Naive B cell (primary cell): ENCODE measurements around the gene MINK1. TPM values are rescaled to one million over a fixed set of nuclear protein-coding genes. Genes with fewer than 3 reads are reported as not detected.
"Not testable (repeated sequence)": the region's sequence is repeated elsewhere in the genome, so short reads cannot be mapped to it uniquely, and the experiment has no call there.

Experiments used
- ATAC-seq, 2 donors: fragments of 150-1000 bp; cut with Tn5 transposase; 2 replicates each; pipeline ENCODE4 v1.10.0; 2021; ENCODE audit warnings: low read depth in 2 of 2, mild to moderate bottlenecking in 2 of 2, moderate library complexity in 2 of 2
- DNase-seq: peaks from one replicate; pipeline ENCODE4 v3.0.0; 2022
- H3K27ac Mint-ChIP-seq, 6 donors: one replicate each; pipeline ENCODE4 v1.8.0; 2020 to 2022; ENCODE audit warnings: mild to moderate bottlenecking in 6 of 6, mixed read lengths in 6 of 6, moderate library complexity in 5 of 6, inconsistent platforms in 2 of 6
- H3K27me3 Mint-ChIP-seq, 3 donors: one replicate each; pipeline ENCODE4 v1.8.0; 2021 to 2022; ENCODE audit warnings: mixed read lengths in 3 of 3, mild to moderate bottlenecking in 1 of 3
- H3K36me3 Mint-ChIP-seq, 2 donors: one replicate each; pipeline ENCODE4 v1.8.0; 2020 to 2022; ENCODE audit warnings: mixed read lengths in 2 of 2, inconsistent platforms in 1 of 2, mild to moderate bottlenecking in 1 of 2
- H3K4me1 Mint-ChIP-seq, 3 donors: one replicate each; pipeline ENCODE4 v1.8.0; 2020 to 2022; ENCODE audit warnings: mixed read lengths in 3 of 3, inconsistent platforms in 1 of 3, mild to moderate bottlenecking in 1 of 3, moderate library complexity in 1 of 3
- H3K4me3 Mint-ChIP-seq, 8 donors: one replicate each; pipeline ENCODE4 v1.8.0; 2020 to 2022; ENCODE audit warnings: mild to moderate bottlenecking in 8 of 8, mixed read lengths in 8 of 8, moderate library complexity in 8 of 8, inconsistent platforms in 2 of 8
- H3K9me3 Mint-ChIP-seq, 7 donors: one replicate each; pipeline ENCODE4 v1.8.0; 2020 to 2022; ENCODE audit warnings: mixed read lengths in 7 of 7, mild to moderate bottlenecking in 5 of 7, inconsistent platforms in 2 of 7, moderate library complexity in 1 of 7
- polyA plus RNA-seq, 6 donors: library from polyadenylated mRNA; unstranded; fragments of 300-500 nt; fragmentation: Illumina TruSeq; gene quantifications; one replicate each; pipeline ENCODE4 v1.2.3, GENCODE V29; 2021; ENCODE audit warnings: low read depth in 6 of 6

MINK1 gene
- polyA plus RNA-seq, 6 donors from 2014 or later = 1.1 to 13.6 (median 6.6) TPM

DNA sequence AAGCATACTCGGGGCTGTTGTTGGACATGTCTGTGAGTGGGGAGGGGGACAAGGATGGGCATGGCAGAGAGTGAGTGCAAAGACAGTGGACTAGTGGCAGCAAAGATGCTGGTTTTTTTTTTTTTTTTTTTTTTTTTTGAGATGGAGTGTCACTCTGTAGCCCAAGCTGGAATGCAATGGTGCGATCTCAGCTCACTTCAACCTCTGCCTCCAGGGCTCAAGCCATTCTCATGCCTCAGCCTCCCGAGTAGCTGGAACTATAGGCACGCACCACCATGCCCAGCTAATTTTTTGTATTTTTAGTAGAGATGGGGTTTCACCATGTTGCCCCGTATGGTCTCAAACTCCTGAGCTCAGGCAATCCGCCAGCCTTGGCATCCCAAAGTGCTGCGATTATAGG is 24.2 kb downstream of the MINK1 start:
- not testable (repeated sequence) for H3K27ac Mint-ChIP-seq, H3K27me3 Mint-ChIP-seq, H3K9me3 Mint-ChIP-seq, ATAC-seq, DNase-seq, H3K4me3 Mint-ChIP-seq
- peaks cover 16 to 32% (median 24%) of the 10 kb centered on the region in 3 donors for H3K4me1 Mint-ChIP-seq
- H3K36me3 Mint-ChIP-seq = peaks cover 8 to 18% of the 10 kb centered on the region in 2 donors

DNA sequence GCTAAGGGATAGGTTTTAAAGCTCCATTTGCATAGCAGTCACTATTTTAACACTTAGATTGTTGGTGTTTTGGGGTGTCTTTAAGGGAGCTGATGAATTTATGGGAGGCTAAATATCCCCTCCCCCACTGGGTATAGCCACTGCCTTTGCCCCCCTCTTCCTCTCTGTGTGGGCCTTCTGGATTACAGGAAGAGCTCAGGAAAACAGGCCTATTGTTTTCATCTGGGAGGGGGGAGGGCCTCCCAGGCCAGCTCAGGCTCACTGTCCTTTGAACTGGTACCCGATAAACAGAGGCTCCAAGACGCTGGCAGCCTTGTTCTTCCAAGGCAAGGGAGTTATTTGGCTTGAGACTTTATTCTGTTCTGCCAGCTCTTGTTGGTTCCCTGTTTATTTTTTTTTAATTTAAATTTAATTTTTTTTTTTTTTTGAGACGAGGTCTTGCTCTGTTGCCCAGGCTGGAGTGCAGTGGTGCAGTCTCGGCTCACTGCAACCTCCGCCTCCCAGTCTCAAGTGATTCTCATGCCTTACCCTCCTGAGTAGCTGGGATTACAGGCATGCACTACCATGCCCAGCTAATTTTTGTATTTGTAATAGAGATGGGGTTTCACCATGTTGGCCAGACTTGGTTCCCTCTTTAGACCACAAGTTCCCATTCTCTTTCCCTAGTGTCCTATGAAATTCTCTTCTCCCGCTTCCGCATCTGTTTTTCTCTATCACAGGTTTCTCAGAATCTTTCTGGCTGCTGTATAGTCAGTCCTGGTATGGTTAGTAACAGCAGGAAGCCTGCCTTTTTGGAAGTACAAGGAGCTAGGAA is 25.1 kb downstream of the MINK1 start:
- Mint-ChIP-seq H3K9me3 (no peaks in the 10 kb centered on the region), H3K4me1 (peaks cover 19 to 31% (median 22%) of the 10 kb centered on the region in 3 donors)

DNA sequence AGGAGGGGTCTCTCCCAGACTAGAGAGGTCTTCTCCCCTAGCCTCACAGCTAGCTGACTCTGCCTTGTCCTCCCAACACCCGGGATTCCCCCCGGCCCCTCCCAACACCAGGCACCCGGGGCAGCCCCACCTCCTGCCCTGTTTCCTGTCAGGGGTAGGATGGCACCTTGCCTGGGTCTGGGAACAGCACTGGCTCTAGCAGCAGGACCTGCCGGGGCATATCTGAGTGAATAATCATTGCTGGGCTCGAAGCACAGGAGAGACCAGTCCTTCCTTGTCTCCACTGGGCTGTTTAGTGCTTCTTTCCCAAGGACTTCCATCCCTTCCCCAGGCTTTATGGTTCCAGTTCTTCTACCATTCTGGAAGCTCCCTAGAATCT is 25.7 kb downstream of the MINK1 start:
- DNase-seq = no peak
- no peaks in the 10 kb centered on the region for H3K9me3 Mint-ChIP-seq
- peaks cover 21 to 31% (median 22%) of the 10 kb centered on the region in 3 donors for H3K4me1 Mint-ChIP-seq
- H3K36me3 Mint-ChIP-seq = peaks cover 8 to 16% of the 10 kb centered on the region in 2 donors
- H3K27ac Mint-ChIP-seq = no peak overlapping the region
- no peak for ATAC-seq
- H3K4me3 Mint-ChIP-seq = no peak overlapping the region
- no peaks in the 10 kb centered on the region for H3K27me3 Mint-ChIP-seq

More for the DNA sequence above, 25.1 kb downstream of the MINK1 start:
- H3K36me3 Mint-ChIP-seq = peaks cover 8 to 16% of the 10 kb centered on the region in 2 donors
- H3K27me3 Mint-ChIP-seq = no peaks in the 10 kb centered on the region
- DNase-seq (no peak), ATAC-seq (no peak)
- H3K27ac Mint-ChIP-seq = peak overlapping the region in 1 of 6 donors; percentile 44
- H3K4me3 Mint-ChIP-seq = peak overlapping the region in 1 of 8 donors; percentile 4

DNA sequence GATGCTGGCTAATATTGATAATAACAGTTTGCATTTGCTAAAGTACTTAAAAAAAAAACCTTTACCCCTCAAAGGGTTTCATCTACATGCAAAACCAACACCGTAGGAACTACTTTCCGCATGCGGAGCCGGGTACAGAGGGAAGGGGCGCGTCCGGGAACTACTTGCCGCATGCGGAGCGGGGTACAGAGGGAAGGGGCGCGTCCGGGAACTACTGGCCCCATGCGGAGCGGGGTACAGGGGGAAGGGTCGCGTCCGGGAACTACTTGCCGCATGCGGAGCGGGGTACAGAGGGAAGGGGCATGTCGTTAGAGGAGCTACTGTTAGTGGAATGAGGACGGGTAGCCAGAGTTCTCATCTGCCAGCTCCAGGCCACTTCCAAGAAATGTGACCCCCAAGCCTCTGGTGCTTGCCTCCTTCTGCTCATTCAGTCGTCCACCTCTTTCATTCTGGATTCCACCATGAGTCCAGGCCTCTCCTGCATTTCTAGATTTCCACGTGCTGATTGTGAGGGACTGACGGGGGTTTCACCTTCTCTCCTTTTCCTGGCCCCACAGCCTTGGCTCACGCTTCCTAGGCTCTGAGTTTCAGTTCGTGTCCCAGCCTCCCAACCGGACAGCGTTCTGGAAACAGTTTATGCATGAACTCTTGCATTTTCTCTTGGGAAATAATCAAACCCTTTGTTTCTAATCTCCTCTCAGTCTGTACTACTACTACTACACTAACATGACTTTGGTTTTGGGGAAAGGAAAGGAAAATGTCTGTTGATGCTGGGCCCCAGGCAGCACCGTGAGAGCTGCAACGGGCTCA is 26.9 kb downstream of the MINK1 start:
- H3K9me3 Mint-ChIP-seq = no peaks in the 10 kb centered on the region
- H3K36me3 Mint-ChIP-seq = peaks cover 4 to 7% of the 10 kb centered on the region in 2 donors
- H3K27ac Mint-ChIP-seq = peak overlapping the region in 1 of 6 donors; percentile 83
- DNase-seq = no peak
- no peak for ATAC-seq
- no peak overlapping the region for H3K4me3 Mint-ChIP-seq
- no peaks in the 10 kb centered on the region for H3K27me3 Mint-ChIP-seq
- H3K4me1 Mint-ChIP-seq = peaks cover 16 to 21% (median 21%) of the 10 kb centered on the region in 3 donors

DNA sequence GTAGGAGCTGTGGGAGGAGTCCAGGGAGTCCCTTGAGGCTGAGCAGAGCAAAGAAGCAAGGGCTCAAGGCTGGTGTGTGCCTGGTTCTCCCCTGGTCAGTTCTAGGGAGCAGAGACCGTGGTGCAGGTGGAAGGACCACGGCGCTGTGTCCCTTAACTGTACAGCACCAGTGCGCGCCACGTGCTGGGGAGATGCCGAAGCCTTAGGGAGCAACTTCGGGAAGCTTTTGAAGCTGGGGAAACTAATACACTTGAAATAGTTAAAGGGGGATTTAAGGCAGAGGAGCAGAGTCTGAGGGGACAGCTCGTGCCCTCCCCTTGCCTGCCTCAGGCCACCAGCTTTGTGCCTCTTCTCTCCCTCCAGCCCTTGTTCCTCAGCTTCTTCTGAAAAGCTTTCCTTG is 27.5 kb downstream of the MINK1 start:
- Mint-ChIP-seq H3K27me3 (no peaks in the 10 kb centered on the region), H3K36me3 (peaks cover 4 to 7% of the 10 kb centered on the region in 2 donors), H3K27ac (peak overlapping the region in 1 of 6 donors; percentile 83), H3K4me1 (peaks cover 16 to 21% (median 21%) of the 10 kb centered on the region in 3 donors), H3K4me3 (no peak overlapping the region), H3K9me3 (no peaks in the 10 kb centered on the region)
- DNase-seq (no peak), ATAC-seq (no peak)

DNA sequence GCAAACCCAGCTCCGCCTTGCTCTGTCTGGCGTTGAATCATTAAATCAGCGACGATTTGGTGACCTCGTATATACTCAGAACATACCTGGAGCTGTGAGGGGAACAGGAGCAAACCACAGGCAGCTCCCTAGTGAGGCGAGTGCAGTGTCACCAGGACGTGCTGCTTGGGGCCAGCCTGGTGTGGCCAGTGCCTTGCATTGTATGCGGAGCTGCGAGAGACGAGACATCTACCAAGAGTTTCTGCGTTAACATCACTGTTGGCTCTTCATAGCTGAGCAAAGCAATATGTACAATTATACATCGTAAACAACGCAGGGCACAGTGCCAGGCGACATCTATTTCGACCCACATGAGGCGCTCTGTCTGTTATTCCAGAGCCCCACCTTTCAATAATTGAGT is 27.9 kb downstream of the MINK1 start:
- peaks cover 4 to 7% of the 10 kb centered on the region in 2 donors for H3K36me3 Mint-ChIP-seq

DNA sequence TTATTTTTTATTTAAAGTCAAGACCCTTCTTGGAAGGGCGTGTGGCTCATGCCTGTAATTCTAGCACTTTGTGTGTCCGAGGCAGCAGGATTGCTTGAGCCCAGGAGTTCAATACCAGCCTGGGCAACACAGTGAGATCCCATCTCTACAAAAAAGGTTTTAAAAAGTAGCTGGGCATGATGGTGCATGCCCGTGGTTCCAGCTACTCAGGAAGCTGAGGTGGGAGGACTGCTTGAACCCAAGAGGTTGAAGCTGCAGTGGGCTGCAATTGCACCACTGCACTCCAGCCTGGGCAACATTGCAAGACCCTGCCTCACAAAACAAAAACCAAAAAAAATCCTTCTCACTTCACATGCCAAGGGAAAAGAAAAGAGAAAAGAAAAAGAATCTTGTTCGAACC is 29.6 kb downstream of the MINK1 start:
- H3K4me3 Mint-ChIP-seq = no peak overlapping the region
- no peaks in the 10 kb centered on the region for H3K9me3 Mint-ChIP-seq
- H3K27ac Mint-ChIP-seq = no peak overlapping the region
- H3K27me3 Mint-ChIP-seq = no peaks in the 10 kb centered on the region
- peaks cover 4 to 7% of the 10 kb centered on the region in 2 donors for H3K36me3 Mint-ChIP-seq
- no peak for DNase-seq
- peaks cover 6 to 9% (median 9%) of the 10 kb centered on the region in 3 donors for H3K4me1 Mint-ChIP-seq
- ATAC-seq = no peak

More for the DNA sequence above, 27.9 kb downstream of the MINK1 start:
- no peak for DNase-seq
- ATAC-seq = no peak
- Mint-ChIP-seq H3K27me3 (no peaks in the 10 kb centered on the region), H3K9me3 (no peaks in the 10 kb centered on the region), H3K27ac (no peak overlapping the region), H3K4me1 (peaks cover 16 to 21% (median 20%) of the 10 kb centered on the region in 3 donors), H3K4me3 (no peak overlapping the region)

DNA sequence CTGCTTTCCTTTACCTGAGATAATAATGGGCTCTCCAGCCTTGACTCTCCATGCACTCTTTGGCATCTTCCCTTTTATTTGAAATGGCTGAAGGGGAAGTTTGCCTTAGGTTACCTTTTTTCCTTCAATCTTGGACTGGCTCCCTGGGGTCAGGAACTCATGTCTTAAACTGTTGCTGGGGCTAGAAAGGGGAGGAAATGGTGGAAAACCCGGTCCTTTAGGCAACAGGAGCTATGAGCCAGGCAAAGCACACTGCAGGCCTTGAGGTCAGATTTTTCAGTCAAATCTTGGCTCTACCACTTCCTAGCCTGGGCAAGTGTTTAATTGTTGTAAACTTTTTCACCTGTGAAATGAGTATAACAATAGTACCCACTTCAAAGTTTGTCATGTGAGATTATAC is 30.2 kb downstream of the MINK1 start:
- Mint-ChIP-seq H3K27me3 (no peaks in the 10 kb centered on the region), H3K9me3 (no peaks in the 10 kb centered on the region), H3K27ac (no peak overlapping the region), H3K4me1 (peaks cover 4 to 12% (median 10%) of the 10 kb centered on the region in 3 donors), H3K36me3 (peaks cover 4 to 7% of the 10 kb centered on the region in 2 donors), H3K4me3 (no peak overlapping the region)
- DNase-seq (no peak), ATAC-seq (no peak)

DNA sequence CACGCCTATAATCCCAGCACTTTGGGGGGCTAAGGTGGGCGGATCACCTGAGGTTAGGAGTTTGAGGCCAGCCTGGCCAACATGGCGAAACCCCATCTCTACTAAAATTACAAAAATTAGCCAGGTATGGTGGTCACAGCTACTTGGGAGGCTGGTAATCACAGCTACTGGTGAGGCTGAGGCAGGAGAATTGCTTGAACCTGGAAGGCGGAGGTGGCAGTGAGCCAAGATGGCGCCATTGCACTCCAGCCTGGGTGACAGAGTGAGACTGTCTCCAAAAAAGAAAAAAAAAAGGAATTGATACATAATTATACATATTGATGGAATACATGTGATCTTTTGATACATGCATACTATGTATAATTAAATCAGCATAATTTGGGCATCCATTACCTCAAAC is 34.4 kb downstream of the MINK1 start:
- not testable (repeated sequence) for H3K27me3 Mint-ChIP-seq, H3K27ac Mint-ChIP-seq, H3K9me3 Mint-ChIP-seq, H3K4me3 Mint-ChIP-seq, DNase-seq, ATAC-seq, H3K36me3 Mint-ChIP-seq
- peaks cover 4 to 15% (median 8%) of the 10 kb centered on the region in 3 donors for H3K4me1 Mint-ChIP-seq

DNA sequence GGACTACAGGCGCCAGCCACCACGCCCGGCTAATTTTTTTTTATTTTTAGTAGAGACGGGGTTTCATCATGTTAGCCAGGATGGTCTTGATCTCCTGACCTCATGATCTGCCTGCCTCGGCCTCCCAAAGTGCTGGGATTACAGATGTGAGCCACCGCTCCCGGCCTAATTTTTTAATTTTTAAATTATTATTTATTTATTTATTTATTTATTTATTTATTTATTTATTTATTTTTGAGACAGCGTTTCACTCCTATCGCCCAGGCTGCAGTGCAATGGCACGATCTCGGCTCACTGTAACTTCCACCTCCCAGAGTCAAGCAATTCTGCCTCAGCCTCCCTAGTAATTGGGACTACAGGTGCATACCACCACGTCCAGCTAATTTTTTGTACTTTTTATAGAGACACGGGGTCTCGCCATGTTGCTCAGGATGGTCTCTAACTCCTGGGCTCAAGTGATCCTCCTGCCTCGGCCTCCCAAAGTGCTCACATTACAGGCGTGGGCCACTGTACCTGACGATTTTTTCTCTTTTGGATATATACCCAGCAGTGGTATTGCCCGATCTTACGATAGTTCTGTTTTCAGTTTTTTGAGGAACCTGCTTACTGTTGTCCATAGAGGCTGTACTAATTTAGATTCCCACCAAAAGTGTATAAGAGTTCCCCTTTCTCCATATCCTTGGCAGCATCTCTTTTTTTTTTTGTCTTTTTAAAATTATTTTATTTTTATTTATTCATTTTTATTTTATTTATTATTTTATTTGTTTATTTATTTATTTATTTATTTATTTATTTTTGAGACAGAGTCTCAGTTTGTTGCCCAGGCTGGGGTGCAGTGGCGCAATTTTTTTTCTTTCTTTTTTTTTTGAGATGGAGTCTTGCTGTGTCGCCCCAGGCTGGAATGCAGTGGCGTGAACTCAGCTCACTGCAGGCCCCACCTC is 36.2 kb downstream of the MINK1 start:
- not testable (repeated sequence) for DNase-seq, ATAC-seq, H3K4me3 Mint-ChIP-seq, H3K27me3 Mint-ChIP-seq, H3K9me3 Mint-ChIP-seq, H3K36me3 Mint-ChIP-seq
- peak overlapping the region in 1 of 6 donors; percentile 61 for H3K27ac Mint-ChIP-seq
- H3K4me1 Mint-ChIP-seq = peaks cover 8 to 12% (median 12%) of the 10 kb centered on the region in 3 donors

DNA sequence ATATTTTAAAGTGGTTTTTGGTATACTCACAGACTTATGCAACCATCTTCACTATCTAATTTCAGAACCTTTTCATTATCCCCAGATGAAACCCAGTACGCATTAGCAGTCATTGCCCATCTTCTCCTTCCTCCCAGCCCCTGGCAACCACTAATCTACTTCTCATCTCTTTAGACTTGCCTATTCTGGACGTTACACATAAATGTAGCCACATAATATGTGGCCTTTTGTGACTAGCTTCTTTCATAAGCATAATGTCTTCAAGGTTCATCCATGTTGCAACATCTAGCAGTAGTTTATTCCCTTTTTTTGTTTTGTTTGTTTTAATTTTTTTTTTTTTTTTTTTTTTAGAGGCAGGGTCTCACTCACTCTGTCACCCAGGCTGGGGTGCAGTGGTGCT is 37.7 kb downstream of the MINK1 start:
- H3K9me3 Mint-ChIP-seq = no peaks in the 10 kb centered on the region
- ATAC-seq = no peak
- H3K27ac Mint-ChIP-seq = no peak overlapping the region

DNA sequence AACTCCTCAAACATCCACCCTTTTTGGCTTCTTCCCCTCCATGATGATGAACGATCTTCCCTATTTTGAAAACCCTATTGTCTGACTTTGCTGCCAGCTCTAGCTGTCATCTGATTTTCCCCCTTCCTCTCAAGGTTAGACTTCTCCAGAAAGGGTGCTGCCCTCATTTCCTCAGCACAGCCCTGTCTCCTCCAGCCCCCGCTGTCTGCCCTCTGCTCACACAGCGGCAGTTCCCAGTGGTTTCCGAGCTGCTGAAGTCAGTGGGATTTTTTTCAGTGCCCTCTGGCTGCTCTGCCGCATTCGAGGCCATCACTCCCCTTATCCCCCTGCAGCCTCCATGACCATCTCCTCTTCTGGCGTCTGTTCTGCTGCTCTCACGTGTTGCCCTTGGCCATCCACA is 39.6 kb downstream of the MINK1 start:
- H3K9me3 Mint-ChIP-seq = no peaks in the 10 kb centered on the region
- DNase-seq = no peak
- H3K27me3 Mint-ChIP-seq = no peaks in the 10 kb centered on the region
- H3K4me3 Mint-ChIP-seq = no peak overlapping the region
- H3K4me1 Mint-ChIP-seq = peaks cover 12 to 13% (median 12%) of the 10 kb centered on the region in 3 donors
- H3K27ac Mint-ChIP-seq = peak overlapping the region in 2 of 6 donors; percentile 23 to 53
- no peaks in the 10 kb centered on the region for H3K36me3 Mint-ChIP-seq
- ATAC-seq = no peak

More for the DNA sequence above, 37.7 kb downstream of the MINK1 start:
- peaks cover 8 to 13% (median 12%) of the 10 kb centered on the region in 3 donors for H3K4me1 Mint-ChIP-seq
- DNase-seq = no peak
- H3K4me3 Mint-ChIP-seq = no peak overlapping the region
- no peaks in the 10 kb centered on the region for H3K27me3 Mint-ChIP-seq
- no peaks in the 10 kb centered on the region for H3K36me3 Mint-ChIP-seq

DNA sequence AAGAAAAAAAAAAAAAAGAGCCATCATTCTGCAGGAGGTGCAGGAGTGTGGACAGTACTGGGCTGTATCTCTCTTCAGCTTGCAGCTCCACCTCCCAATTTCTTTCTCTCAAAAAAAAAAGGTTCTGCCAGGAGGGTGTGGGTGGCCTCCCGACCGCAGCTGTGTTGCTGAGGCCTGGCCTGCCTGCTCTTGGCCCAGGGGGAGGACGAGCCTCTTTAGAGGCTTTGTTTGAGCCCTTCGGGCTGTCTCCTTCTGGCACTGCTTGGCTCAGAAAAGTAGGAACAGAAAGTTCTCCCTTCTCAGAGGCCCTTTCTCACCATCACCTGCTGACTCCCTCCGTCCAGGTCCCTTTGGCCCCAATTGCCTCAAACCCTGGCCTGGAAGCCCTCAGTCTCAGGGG is 43.9 kb downstream of the MINK1 start:
- no peak overlapping the region for H3K27ac Mint-ChIP-seq
- no peak overlapping the region for H3K4me3 Mint-ChIP-seq
- H3K9me3 Mint-ChIP-seq = no peaks in the 10 kb centered on the region
- no peaks in the 10 kb centered on the region for H3K27me3 Mint-ChIP-seq
- H3K36me3 Mint-ChIP-seq = peaks cover 4 to 7% of the 10 kb centered on the region in 2 donors
- ATAC-seq (no peak), DNase-seq (no peak)
- peaks cover 9 to 16% (median 11%) of the 10 kb centered on the region in 3 donors for H3K4me1 Mint-ChIP-seq
